ENCODE measurements around the gene GCSH.
A peak's percentile ranks its signal among the peaks of the same experiment; 100 is the strongest.

Gene GCSH

GRCh38 chr16:81137754-81138153 is 41.6 kb upstream of the GCSH start:
- ChIA-PET CTCF (no interaction called here), POLR2A (ENCODE audit: low non-redundant PET) (no interaction called here)
- TF ChIP-seq CTCF (conservative IDR thresholded peaks at IDR 0.05; ENCODE audit: low read depth) = no peak
- no peak overlapping the region for H3K27ac ChIP-seq
- no peak for DNase-seq (ENCODE audit: low spot score)

GRCh38 chr16:81136390-81137335 is 40.5 kb upstream of the GCSH start:
- TF ChIP-seq CTCF (conservative IDR thresholded peaks at IDR 0.05; ENCODE audit: low read depth) = no peak
- no peak for DNase-seq (ENCODE audit: low spot score)
- POLR2A ChIA-PET (ENCODE audit: low non-redundant PET) = no interaction called here
- CTCF ChIA-PET = no interaction called here
- no peak overlapping the region for H3K27ac ChIP-seq

- no peak for DNase-seq (ENCODE audit: low spot score)
- H3K27ac ChIP-seq = no peak overlapping the region
- CTCF ChIA-PET = no interaction called here
- POLR2A ChIA-PET (ENCODE audit: low non-redundant PET) = no interaction called here
- no peak for TF ChIP-seq CTCF (conservative IDR thresholded peaks at IDR 0.05; ENCODE audit: low read depth)
Observed at GRCh38 chr16:81130126-81130525, 33.9 kb upstream of the GCSH start.

- DNase-seq (ENCODE audit: low spot score) = no peak
- POLR2A ChIA-PET (ENCODE audit: low non-redundant PET) = no interaction called here
- no peak for TF ChIP-seq CTCF (conservative IDR thresholded peaks at IDR 0.05; ENCODE audit: low read depth)
- H3K27ac ChIP-seq = no peak overlapping the region
- CTCF ChIA-PET = interaction anchor here (0.7 kb wide), 1 partner anchor 904 kb away, joined by 3 read pairs; no protein-coding TSS in a partner anchor
Observed at GRCh38 chr16:81128726-81129524, 32.7 kb upstream of the GCSH start.

- ChIA-PET POLR2A (ENCODE audit: low non-redundant PET) (no interaction called here), CTCF (interaction anchor here (0.6 kb wide), 1 partner anchor 461 kb away, joined by 3 read pairs; no protein-coding TSS in a partner anchor)
- peak; percentile 54 for DNase-seq (ENCODE audit: low spot score)
- no peak for TF ChIP-seq CTCF (conservative IDR thresholded peaks at IDR 0.05; ENCODE audit: low read depth)
- no peak overlapping the region for H3K27ac ChIP-seq
Observed at GRCh38 chr16:81127051-81127450, 30.9 kb upstream of the GCSH start.

- no peak for DNase-seq (ENCODE audit: low spot score)
- H3K27ac ChIP-seq = no peak overlapping the region
- TF ChIP-seq CTCF (conservative IDR thresholded peaks at IDR 0.05; ENCODE audit: low read depth) = no peak
- POLR2A ChIA-PET (ENCODE audit: low non-redundant PET) = no interaction called here
- CTCF ChIA-PET = no interaction called here
Observed at GRCh38 chr16:81123092-81123852, 27.1 kb upstream of the GCSH start.
